Stomach (tissue), 9 donors: Measurements from ENCODE around the gene FRMPD4. TPM values are rescaled to one million over a fixed set of nuclear protein-coding genes. Genes with fewer than 3 reads are reported as not detected.

ENCODE experiments used
- DNase-seq, 2 donors: peaks; one replicate each; pipeline versions ENCODE4 v3.0.0 to v3.0.0-alpha.2; 2013 to 2019
- H3K27ac ChIP-seq, 5 donors: fragments of 200-600 bp in 4 of 5; sonication (generic) in 4 of 5; one replicate each; pipeline ENCODE4 v1.5.1; 2013 to 2019; ENCODE audit warnings: mild to moderate bottlenecking in 1 of 5, moderate library complexity in 1 of 5
- H3K27me3 ChIP-seq, 3 donors: fragments of 200-600 bp; sonication (generic); one replicate each; pipeline ENCODE4 v1.5.1; 2017 to 2019; ENCODE audit warnings: mixed run types in 1 of 3
- H3K36me3 ChIP-seq, 4 donors: fragments of 200-600 bp; sonication (generic); 1 replicate in 3 of 4; 2 replicates in 1 of 4; pipeline ENCODE4 v1.5.1; 2016 to 2019
- H3K4me1 ChIP-seq, 4 donors: fragments of 200-600 bp; sonication (generic); one replicate each; pipeline ENCODE4 v1.5.1; 2016 to 2019
- H3K4me3 ChIP-seq, 4 donors: fragments of 200-600 bp; sonication (generic) in 3 of 4; one replicate each; pipeline ENCODE4 v1.5.1; 2016 to 2019; ENCODE audit warnings: mild to moderate bottlenecking in 1 of 4
- H3K9me3 ChIP-seq, 4 donors: fragments of 200-600 bp; sonication (generic); one replicate each; pipeline ENCODE4 v1.5.1; 2016 to 2019
- EP300 ChIP-seq: sonication (generic); formaldehyde crosslinking; IDR thresholded peaks from one replicate; pipeline ENCODE4 v1.6.1; 2017; ENCODE audit warnings: antibody characterized with exemption
- POLR2A ChIP-seq, 4 donors: fragments of 450-650 bp; IDR thresholded peaks; one replicate each; pipeline ENCODE4 v1.6.1; 2016; ENCODE audit warnings: antibody characterized with exemption in 4 of 4, control low read depth in 2 of 4, mild to moderate bottlenecking in 1 of 4, moderate library complexity in 1 of 4
- POLR2AphosphoS5 ChIP-seq, 3 donors: sonication (generic); formaldehyde crosslinking; IDR thresholded peaks; one replicate each; pipeline ENCODE4 v1.6.1; 2016; ENCODE audit warnings: antibody characterized with exemption in 3 of 3
- WGBS, 5 donors: extraction: QIAGEN DNeasy Blood & Tissue Kit in 3 of 5; methylation state at CpG; one replicate each; pipeline versions ENCODE4 v1.1.5 to v1.1.7; 2013 to 2018; 5-methylcytosine and 5-hydroxymethylcytosine counted together
- intact Hi-C: fragments of 100-400 bp; cut with DNase I; formaldehyde crosslinking; loops from one replicate; pipeline ENCODE4 v1.15.1; 2023; ENCODE audit warnings: low total_unique reads
- polyA plus RNA-seq, 3 donors: library from polyadenylated mRNA; stranded (reverse); fragments of 200-250 nt; gene quantifications; one replicate each; pipeline ENCODE4 v1.2.3, GENCODE V29; 2013
- total RNA-seq, 5 donors: library from RNA; depleted of rRNA; stranded (reverse); fragments of >200 nt; gene quantifications; one replicate each; pipeline versions ENCODE4 v1.1.0 to v1.2.3, GENCODE V29; 2014 to 2016
- TF ChIP-seq, protein P1 (sequence below), 7 experiments: fragments of 450-650 bp in 4 of 7; fragments of 200-600 bp in 3 of 7; sonication (generic) in 3 of 7; IDR thresholded peaks; one replicate each; pipeline ENCODE4 v1.5.1; 2016 to 2019; ENCODE audit warnings: antibody characterized with exemption in 7 of 7, control low read depth in 2 of 7, mild to moderate bottlenecking in 1 of 7
- donor health status: healthy with polysubstance abuse.
- donor health status: Bipolar disorder and iron deficiency.
- donor health status: healthy.

Gene FRMPD4
- total and polyA plus RNA-seq, 8 donors: 0.03 to 2.6 (median 0.55) TPM; not detected in 5

DNA sequence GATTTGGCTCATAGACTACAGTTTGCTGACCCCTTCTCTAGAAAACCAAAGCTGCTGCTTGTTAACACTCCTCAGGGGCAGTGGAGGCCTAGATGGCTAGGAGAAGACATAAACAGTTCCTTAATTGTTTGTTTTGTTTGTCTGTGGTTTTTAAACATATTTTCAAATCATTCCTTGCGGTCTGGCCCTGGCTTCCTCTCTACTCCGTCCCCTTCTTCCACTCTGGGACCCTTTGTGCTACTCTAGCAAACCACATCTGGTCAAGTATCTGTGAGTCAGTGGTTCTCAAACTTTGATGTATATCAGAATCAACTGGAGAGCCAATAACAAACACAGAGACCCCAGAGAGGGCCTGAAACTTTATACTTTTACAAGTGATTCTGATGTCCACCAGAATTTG, 36.1 kb downstream of the FRMPD4 start:
- WGBS, 5 donors: 40 to 74% (median 63%) methylated on average over 2 of the region's 2 CpGs

DNA sequence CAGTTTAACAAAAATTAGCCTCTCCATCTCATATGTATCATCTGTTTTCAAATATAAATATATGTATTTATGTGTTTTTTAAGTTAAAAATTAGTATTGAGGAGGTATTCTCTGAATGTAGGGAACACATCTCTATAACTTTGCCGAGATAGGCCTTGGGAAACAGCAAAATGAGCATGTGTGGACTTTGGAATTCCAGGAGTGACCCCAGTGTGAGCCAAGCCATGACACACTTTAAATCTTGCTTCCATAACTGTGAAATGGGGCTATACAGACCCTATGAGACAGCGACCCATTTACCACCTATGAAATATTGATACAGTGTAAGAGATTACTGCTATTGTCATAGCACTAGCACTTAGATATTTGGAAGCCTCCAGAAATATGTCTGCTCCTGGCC, 58.8 kb downstream of the FRMPD4 start:
- intact Hi-C loops: no loop called here
- H3K36me3 ChIP-seq: no peaks in the 10 kb centered on the region
- H3K9me3 ChIP-seq: no peaks in the 10 kb centered on the region
- no peak for DNase-seq
- TF ChIP-seq, protein P1, sequence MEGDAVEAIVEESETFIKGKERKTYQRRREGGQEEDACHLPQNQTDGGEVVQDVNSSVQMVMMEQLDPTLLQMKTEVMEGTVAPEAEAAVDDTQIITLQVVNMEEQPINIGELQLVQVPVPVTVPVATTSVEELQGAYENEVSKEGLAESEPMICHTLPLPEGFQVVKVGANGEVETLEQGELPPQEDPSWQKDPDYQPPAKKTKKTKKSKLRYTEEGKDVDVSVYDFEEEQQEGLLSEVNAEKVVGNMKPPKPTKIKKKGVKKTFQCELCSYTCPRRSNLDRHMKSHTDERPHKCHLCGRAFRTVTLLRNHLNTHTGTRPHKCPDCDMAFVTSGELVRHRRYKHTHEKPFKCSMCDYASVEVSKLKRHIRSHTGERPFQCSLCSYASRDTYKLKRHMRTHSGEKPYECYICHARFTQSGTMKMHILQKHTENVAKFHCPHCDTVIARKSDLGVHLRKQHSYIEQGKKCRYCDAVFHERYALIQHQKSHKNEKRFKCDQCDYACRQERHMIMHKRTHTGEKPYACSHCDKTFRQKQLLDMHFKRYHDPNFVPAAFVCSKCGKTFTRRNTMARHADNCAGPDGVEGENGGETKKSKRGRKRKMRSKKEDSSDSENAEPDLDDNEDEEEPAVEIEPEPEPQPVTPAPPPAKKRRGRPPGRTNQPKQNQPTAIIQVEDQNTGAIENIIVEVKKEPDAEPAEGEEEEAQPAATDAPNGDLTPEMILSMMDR (IDR thresholded peaks at IDR 0.05): no peak
- no peaks in the 10 kb centered on the region for H3K4me1 ChIP-seq
- H3K27ac ChIP-seq: no peak overlapping the region
- H3K27me3 ChIP-seq: no peaks in the 10 kb centered on the region
- H3K4me3 ChIP-seq: no peak overlapping the region
- WGBS, 5 donors: 61 to 87% (median 76%) methylated on average over 2 of the region's 2 CpGs

More for the DNA sequence above, 36.1 kb downstream of the FRMPD4 start:
- intact Hi-C loops: no loop called here
- no peak overlapping the region for H3K4me3 ChIP-seq
- TF ChIP-seq EP300 (no peak), POLR2AphosphoS5 (IDR thresholded peaks at IDR 0.05) (no peak), POLR2A (IDR thresholded peaks at IDR 0.05) (no peak)
- TF ChIP-seq, protein P1 (IDR thresholded peaks at IDR 0.05): no peak
- no peaks in the 10 kb centered on the region for H3K36me3 ChIP-seq
- H3K9me3 ChIP-seq: no peaks in the 10 kb centered on the region
- no peaks in the 10 kb centered on the region for H3K27me3 ChIP-seq
- no peak for DNase-seq
- no peaks in the 10 kb centered on the region for H3K4me1 ChIP-seq
- H3K27ac ChIP-seq: no peak overlapping the region

DNA sequence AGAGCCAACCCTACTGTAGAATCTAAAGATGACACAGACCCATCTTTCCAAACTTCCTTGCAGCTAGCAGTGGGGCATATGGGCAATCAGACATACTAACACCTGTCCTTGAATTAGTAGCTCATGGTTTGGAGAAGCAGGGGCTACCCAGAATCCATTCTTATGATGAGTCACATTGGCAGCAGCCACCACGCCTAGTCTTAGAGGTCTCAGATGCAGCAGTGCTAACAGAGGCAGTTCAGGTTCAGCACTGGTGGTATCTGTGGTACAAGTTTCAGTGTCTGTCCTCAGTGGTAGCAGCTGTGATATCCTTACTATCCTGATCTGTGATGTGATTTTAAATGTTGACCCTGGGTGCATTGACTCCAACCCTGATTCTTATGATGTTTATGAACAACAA, 68.1 kb downstream of the FRMPD4 start:
- peaks cover 0 to 4% (median 0%) of the 10 kb centered on the region in 3 donors for H3K27me3 ChIP-seq
- 43 to 86% (median 83%) methylated on average over 1 of the region's 1 CpG for WGBS, 5 donors
- no peak overlapping the region for H3K4me3 ChIP-seq
- no peak for DNase-seq
- no peaks in the 10 kb centered on the region for H3K4me1 ChIP-seq
- H3K36me3 ChIP-seq: no peaks in the 10 kb centered on the region
- H3K27ac ChIP-seq: no peak overlapping the region
- no peaks in the 10 kb centered on the region for H3K9me3 ChIP-seq
- intact Hi-C loops: no loop called here
- TF ChIP-seq, protein P1 (IDR thresholded peaks at IDR 0.05): no peak
- TF ChIP-seq POLR2A (IDR thresholded peaks at IDR 0.05) (no peak), EP300 (no peak), POLR2AphosphoS5 (IDR thresholded peaks at IDR 0.05) (no peak)

DNA sequence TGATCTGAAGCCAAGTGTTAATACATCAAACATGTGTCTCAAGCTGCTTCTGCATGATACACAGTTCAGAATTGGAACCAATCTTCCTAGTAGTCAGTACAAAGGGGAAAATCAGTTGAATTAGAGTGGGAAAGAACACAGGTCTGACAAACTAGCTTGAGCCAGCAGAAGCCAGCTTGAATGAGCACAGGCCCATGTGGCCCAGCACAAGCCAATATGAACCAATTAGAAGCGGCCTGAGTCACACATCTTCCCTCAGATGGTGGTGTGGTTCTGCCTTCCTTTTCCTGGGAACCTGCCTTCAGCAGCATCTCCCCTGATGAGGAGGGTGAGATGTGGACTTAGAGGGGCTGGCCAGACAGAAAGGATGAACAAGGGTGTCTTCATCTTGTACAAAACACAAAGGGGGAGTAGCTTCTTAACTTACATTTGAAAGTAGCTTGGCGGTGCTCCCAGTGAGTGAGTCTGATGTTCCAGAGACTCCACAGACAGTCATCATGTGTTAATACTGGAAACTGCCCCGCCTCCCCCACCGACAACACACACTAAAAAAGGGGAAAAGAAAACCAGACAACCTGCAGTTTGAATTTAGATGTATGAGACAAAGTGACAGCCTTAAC, 72.0 kb downstream of the FRMPD4 start:
- TF ChIP-seq POLR2A (IDR thresholded peaks at IDR 0.05) (no peak), POLR2AphosphoS5 (IDR thresholded peaks at IDR 0.05) (no peak), EP300 (no peak)
- TF ChIP-seq, protein P1 (IDR thresholded peaks at IDR 0.05): no peak
- H3K9me3 ChIP-seq: no peaks in the 10 kb centered on the region
- 67 to 92% (median 73%) methylated on average over 4 of the region's 4 CpGs for WGBS, 5 donors
- H3K4me1 ChIP-seq: no peaks in the 10 kb centered on the region
- no peak overlapping the region for H3K27ac ChIP-seq
- peak in 1 of 2 donors; percentile 32 for DNase-seq
- H3K36me3 ChIP-seq: no peaks in the 10 kb centered on the region
- no peaks in the 10 kb centered on the region for H3K27me3 ChIP-seq
- intact Hi-C loops: no loop called here
- no peak overlapping the region for H3K4me3 ChIP-seq
